Lower leg skin (tissue), 3 donors: ENCODE measurements around the gene NLE1.

Experiments used
- POLR2A ChIP-seq, 2 donors: fragments of 450-650 bp; IDR thresholded peaks; one replicate each; pipeline ENCODE4 v1.6.1; 2016 to 2017; ENCODE audit warnings: antibody characterized with exemption in 2 of 2, mild to moderate bottlenecking in 1 of 2, moderate library complexity in 1 of 2
- TF ChIP-seq, protein P1 (sequence below), 3 donors: fragments of 450-650 bp; IDR thresholded peaks; one replicate each; pipeline ENCODE4 v1.5.1; 2016; ENCODE audit warnings: antibody characterized with exemption in 3 of 3, mild to moderate bottlenecking in 3 of 3, moderate library complexity in 2 of 3

DNA sequence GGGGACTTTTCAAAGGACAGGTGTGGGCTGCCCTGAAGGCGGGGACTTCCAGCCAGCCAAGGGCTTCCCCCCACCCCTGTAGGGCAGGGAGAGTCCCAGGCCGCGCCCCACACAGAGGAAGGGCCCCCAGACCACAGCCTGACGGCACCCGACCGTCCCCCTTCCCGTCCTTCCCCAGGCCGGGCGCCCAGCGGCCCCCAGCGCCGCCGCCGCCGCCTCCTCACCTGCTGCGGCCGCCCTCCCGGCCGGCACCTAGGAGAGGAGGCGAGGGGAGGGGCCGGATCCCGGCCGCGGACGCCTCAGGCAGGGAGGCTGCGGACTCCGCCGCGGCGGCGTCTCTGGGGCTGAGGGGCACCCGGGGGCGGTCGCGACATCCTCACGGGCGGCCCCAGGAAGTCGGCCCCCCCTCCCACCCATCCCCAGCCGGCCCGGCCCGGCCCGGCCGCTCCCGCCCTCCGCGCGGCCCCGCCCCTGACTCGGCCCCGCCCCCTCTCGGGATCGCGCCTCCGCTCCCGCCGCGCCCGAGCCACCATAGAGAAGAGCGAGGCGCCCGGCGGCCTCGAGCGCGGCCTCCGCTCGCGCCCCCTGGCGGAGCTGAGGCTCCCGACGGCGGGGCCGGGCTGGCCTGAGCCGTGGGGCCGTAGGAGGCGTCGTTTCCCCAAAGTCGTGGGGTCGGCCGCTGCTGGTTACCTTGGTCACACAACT is 53.1 kb downstream of the NLE1 start:
- TF ChIP-seq, protein P1, sequence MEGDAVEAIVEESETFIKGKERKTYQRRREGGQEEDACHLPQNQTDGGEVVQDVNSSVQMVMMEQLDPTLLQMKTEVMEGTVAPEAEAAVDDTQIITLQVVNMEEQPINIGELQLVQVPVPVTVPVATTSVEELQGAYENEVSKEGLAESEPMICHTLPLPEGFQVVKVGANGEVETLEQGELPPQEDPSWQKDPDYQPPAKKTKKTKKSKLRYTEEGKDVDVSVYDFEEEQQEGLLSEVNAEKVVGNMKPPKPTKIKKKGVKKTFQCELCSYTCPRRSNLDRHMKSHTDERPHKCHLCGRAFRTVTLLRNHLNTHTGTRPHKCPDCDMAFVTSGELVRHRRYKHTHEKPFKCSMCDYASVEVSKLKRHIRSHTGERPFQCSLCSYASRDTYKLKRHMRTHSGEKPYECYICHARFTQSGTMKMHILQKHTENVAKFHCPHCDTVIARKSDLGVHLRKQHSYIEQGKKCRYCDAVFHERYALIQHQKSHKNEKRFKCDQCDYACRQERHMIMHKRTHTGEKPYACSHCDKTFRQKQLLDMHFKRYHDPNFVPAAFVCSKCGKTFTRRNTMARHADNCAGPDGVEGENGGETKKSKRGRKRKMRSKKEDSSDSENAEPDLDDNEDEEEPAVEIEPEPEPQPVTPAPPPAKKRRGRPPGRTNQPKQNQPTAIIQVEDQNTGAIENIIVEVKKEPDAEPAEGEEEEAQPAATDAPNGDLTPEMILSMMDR (IDR thresholded peaks at IDR 0.05), result peak in 1 of 3 donors; percentile 62
- no peak for TF ChIP-seq POLR2A (IDR thresholded peaks at IDR 0.05)
